Retinal pigment epithelial cell (primary cell): ENCODE data around the gene PTPRC.

Source experiments
- DNase-seq: peaks from one replicate; pipeline ENCODE4 v3.0.0-alpha.2; 2010; ENCODE audit warnings: low read depth
- H3K4me3 ChIP-seq: 2 replicates; pipeline ENCODE4 v1.5.1; 2011; ENCODE audit warnings: mild to moderate bottlenecking, low read length, control low read depth, moderate library complexity
- TF ChIP-seq, protein P1 (sequence below): conservative IDR thresholded peaks from 2 replicates; pipeline ENCODE4 v1.5.1; 2011; ENCODE audit warnings: low read depth, low read length, control low read depth, inconsistent platforms

PTPRC gene

GRCh38 chr1:198794498-198794897 is 155.7 kb downstream of the PTPRC start:
- no peak overlapping the region for H3K4me3 ChIP-seq
- TF ChIP-seq, protein P1, sequence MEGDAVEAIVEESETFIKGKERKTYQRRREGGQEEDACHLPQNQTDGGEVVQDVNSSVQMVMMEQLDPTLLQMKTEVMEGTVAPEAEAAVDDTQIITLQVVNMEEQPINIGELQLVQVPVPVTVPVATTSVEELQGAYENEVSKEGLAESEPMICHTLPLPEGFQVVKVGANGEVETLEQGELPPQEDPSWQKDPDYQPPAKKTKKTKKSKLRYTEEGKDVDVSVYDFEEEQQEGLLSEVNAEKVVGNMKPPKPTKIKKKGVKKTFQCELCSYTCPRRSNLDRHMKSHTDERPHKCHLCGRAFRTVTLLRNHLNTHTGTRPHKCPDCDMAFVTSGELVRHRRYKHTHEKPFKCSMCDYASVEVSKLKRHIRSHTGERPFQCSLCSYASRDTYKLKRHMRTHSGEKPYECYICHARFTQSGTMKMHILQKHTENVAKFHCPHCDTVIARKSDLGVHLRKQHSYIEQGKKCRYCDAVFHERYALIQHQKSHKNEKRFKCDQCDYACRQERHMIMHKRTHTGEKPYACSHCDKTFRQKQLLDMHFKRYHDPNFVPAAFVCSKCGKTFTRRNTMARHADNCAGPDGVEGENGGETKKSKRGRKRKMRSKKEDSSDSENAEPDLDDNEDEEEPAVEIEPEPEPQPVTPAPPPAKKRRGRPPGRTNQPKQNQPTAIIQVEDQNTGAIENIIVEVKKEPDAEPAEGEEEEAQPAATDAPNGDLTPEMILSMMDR, result no peak
- no peak for DNase-seq

- no peak overlapping the region for H3K4me3 ChIP-seq
- TF ChIP-seq, protein P1, result no peak
Measured at GRCh38 chr1:198797656-198798055, 158.8 kb downstream of the PTPRC start.

DNA sequence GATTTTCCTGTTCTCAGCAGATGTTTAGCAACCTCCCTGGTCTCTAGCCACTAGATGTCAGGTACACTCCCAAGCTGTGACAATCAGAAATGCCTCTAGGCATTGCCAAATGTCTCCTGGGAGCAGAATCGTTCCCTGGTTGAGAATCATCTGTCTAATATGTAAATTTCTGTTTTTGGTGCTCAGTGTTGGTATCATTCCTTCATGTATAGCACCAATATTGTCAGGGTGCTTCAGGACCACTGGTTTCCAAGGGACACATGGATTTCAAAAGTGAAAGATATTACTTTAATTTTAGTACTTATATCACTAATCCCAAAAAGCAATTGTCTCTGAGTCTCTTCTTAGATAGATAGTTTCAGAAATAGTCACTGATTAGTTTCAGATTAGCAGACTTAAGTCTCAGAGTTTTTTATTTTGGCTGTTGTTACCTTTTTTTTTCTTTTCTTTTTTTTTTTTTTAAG is 160.1 kb downstream of the PTPRC start:
- TF ChIP-seq, protein P1, result no peak
- no peak for DNase-seq

More at GRCh38 chr1:198797656-198798055, 158.8 kb downstream of the PTPRC start:
- no peak for DNase-seq

DNA sequence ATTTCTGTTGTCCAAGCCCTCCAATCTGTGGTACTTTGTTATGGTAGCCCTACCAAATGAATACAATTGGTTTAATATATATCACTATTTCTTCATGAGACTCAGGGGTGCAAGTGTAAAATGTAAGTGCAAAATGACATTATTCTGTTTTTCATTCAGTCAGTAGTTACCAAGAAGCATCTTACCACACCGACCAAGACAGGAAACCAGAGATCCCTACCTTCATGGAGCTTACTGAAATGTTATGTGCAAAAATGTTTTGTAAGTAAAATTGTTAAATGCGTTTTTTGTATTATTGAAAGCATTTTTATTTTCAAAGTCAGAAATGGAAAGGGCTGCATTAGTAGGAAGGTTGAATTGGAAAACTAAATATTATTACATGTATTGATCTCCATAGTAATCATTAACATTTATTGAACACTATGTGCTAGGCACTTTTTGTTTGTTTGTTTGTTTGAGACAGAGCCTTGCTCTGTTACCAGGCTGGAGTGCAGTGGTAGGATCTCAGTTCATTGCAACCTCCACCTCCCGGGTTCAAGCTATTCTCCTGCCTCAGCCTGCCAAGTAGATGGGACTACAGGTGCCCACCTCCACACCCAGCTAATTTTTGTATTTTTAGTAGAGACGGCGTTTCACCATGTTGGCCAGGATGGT is 166.8 kb downstream of the PTPRC start:
- TF ChIP-seq, protein P1, result no peak
- DNase-seq, result no peak
- H3K4me3 ChIP-seq, result no peak overlapping the region

More for the DNA sequence above, 160.1 kb downstream of the PTPRC start:
- H3K4me3 ChIP-seq, result no peak overlapping the region

DNA sequence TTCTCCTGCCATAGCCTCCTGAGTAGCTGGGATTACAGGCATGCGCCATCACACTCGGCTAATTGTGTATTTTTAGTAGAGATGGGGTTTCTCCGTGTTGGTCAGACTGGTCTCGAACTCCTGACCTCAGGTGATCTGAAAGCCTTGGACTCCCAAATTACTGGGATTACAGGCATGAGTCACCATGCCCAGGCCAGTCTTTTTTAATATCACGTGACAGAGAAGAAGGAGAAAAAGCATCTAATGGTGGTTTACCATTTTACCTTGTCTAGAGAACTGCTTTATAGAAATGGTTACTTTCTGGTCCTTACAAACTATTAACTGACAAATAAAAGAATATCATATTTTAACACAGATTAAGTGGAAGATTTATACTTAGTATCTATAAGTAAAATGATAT is 168.0 kb downstream of the PTPRC start:
- TF ChIP-seq, protein P1, result no peak
- no peak for DNase-seq

More for the DNA sequence above, 168.0 kb downstream of the PTPRC start:
- H3K4me3 ChIP-seq, result no peak overlapping the region
